ENCODE results near the gene FKBP2.
A peak's percentile ranks its signal among the peaks of the same experiment; 100 is the strongest.

The FKBP2 gene

DNA sequence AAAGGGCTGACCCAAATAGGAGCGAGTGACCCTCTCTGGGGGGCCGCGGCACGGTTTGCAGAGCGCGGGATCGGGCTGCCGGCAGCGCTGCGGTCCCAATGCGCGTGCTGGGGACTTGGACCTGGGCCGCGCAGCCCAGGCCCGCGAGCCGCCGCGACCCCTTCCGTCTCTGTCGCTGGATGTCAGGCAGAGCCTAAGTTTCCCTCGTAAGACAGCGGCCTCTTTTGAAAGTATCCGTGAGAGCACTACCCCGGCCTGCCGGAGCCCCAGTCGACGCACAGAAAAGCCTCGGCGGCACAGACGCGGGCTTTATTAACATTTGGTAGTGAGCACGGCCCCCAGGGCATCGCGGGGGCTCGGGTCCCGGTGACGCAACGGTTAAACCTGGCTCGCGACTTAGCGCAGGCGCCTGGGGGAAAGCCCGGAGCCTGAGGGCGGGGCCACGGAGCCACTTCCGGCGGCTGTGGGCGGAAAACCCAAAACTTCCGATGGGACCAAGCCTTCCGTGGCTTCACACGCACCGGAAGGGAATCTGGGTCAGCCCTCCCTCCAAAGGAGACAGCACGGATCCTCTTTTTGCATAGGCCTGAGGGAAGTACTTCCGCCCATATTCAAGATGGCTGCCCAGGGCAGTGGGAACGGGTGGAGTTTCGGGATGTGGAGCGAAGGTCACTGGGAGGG, 28.8 kb downstream of the FKBP2 start:
- H3K27me3 ChIP-seq (replicated peaks; ENCODE audit: control insufficient read depth, insufficient read depth, low read length) = no peaks in the 10 kb centered on the region
- H3K9me3 ChIP-seq (ENCODE audit: control insufficient read depth, low read length) = no peaks in the 10 kb centered on the region
- peak overlapping the region; percentile 99 for H3K9ac ChIP-seq (ENCODE audit: low read length)
- peaks cover 15% of the 10 kb centered on the region for H3K36me3 ChIP-seq (ENCODE audit: control insufficient read depth, insufficient read depth, low read length, severe bottlenecking)
- peaks cover 31% of the 10 kb centered on the region for H3K4me1 ChIP-seq (ENCODE audit: control insufficient read depth, insufficient read depth, low read length)
- peak overlapping the region; percentile 97 for H3K4me3 ChIP-seq (ENCODE audit: low read length)
- DNase-seq (ENCODE audit: low read depth) = peak; percentile 100

DNA sequence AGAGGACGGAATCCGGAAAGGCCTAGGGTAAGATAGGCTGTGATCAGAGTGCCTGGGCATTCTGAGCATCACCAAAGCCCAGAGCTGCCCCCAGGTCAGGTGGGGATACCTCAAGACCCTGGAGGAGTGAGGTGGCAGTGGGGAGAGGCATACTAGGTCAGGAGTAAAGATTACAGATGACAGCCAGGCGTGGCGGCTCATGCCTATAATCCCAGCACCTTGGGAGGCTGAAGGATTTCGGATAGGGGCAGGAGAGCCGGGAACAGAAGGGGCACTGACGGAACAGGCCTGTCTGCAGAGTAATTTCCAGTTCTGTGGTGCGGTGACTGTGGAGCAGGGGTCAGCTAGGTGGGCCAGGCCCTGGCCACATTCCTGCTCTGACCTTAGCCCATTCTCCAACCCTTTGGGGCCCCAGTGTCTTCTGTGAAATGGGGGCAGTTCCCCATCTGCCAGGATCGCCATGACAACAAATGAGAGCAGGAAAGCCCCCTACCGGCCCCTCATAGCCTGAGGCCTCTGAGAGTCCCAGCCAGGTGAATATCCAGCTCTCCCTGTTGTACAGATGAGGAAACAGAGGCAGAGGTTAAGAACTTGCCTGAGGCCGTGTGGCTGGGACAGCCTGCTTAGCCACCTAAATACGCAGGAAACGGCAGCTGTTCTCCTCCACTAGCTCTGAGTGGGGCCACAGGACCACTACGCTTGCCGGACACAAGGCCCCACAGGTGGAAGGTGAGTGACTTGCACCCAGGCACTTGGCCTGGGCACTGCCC, 34.3 kb downstream of the FKBP2 start:
- Histone ChIP-seq H3K27me3 (replicated peaks; ENCODE audit: control insufficient read depth, insufficient read depth, low read length) (no peaks in the 10 kb centered on the region), H3K4me3 (ENCODE audit: low read length) (no peak overlapping the region), H3K36me3 (ENCODE audit: control insufficient read depth, insufficient read depth, low read length, severe bottlenecking) (peaks cover 18% of the 10 kb centered on the region), H3K9ac (ENCODE audit: low read length) (no peak overlapping the region), H3K4me1 (ENCODE audit: control insufficient read depth, insufficient read depth, low read length) (peaks cover 10% of the 10 kb centered on the region), H3K9me3 (ENCODE audit: control insufficient read depth, low read length) (no peaks in the 10 kb centered on the region)
- DNase-seq (ENCODE audit: low read depth) = no peak

DNA sequence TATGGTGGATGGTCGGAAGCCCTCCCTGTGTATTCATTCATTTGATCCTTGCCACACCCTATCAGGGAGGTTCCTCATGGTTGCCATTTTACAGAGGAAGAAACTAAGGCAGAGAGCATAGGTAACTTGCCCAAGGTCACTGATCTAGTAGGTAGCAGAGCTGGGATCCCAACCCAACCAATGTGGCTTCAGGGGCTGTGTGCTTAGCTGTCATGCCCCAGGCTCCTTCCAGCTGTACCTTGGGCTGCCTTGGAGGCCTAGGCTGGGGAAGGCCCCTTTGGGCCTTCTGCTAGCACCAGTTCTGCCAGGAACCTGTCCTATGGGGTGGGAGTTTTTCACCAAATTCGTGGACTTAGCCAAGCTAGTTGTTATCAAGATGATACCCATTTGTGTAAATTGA, 34.9 kb downstream of the FKBP2 start:
- no peaks in the 10 kb centered on the region for H3K9me3 ChIP-seq (ENCODE audit: control insufficient read depth, low read length)
- H3K27me3 ChIP-seq (replicated peaks; ENCODE audit: control insufficient read depth, insufficient read depth, low read length) = no peaks in the 10 kb centered on the region
- peaks cover 10% of the 10 kb centered on the region for H3K4me1 ChIP-seq (ENCODE audit: control insufficient read depth, insufficient read depth, low read length)
- H3K4me3 ChIP-seq (ENCODE audit: low read length) = no peak overlapping the region
- peaks cover 18% of the 10 kb centered on the region for H3K36me3 ChIP-seq (ENCODE audit: control insufficient read depth, insufficient read depth, low read length, severe bottlenecking)
- H3K9ac ChIP-seq (ENCODE audit: low read length) = no peak overlapping the region
- no peak for DNase-seq (ENCODE audit: low read depth)

DNA sequence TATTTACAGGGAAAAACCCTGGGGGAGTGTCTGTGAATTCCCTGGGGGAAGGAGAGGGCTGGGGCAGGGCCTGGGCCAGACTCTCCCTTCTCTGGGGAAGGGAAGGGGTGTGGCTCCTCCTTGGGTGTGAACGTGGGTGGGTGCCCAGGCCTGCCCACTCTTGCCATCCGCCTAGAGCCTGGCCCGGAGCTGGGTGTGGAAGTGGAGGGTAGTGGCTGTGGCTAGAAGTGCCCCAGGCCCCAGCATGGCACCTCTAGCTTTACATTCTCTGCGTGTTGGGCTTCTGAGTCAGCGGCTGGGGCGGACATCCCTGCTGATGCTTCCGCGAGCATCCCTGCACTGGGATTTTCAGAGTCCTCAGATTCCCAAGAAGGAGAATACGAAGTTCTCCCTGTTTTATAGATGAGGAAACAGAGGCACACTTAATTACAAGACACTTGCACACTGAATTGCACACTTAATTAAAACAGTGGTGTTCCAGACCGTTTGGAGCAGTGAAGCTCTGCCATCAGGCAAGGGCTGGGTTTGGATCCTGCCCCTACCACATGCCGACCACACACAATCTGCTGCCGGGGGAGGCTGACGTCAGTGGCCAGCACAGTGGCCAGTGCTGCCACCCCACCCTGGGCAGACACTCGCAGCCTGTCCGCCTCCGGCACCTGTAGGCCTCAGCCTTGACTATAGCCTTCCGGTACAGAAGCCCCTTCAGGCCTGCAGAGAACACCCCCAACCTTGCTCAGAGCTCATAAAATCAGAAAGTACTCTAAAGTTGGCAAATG, 35.9 kb downstream of the FKBP2 start:
- no peak overlapping the region for H3K9ac ChIP-seq (ENCODE audit: low read length)
- H3K36me3 ChIP-seq (ENCODE audit: control insufficient read depth, insufficient read depth, low read length, severe bottlenecking) = peaks cover 18% of the 10 kb centered on the region
- H3K4me3 ChIP-seq (ENCODE audit: low read length) = no peak overlapping the region
- H3K9me3 ChIP-seq (ENCODE audit: control insufficient read depth, low read length) = no peaks in the 10 kb centered on the region
- no peak for DNase-seq (ENCODE audit: low read depth)
- no peaks in the 10 kb centered on the region for H3K27me3 ChIP-seq (replicated peaks; ENCODE audit: control insufficient read depth, insufficient read depth, low read length)
- H3K4me1 ChIP-seq (ENCODE audit: control insufficient read depth, insufficient read depth, low read length) = peaks cover 7% of the 10 kb centered on the region

DNA sequence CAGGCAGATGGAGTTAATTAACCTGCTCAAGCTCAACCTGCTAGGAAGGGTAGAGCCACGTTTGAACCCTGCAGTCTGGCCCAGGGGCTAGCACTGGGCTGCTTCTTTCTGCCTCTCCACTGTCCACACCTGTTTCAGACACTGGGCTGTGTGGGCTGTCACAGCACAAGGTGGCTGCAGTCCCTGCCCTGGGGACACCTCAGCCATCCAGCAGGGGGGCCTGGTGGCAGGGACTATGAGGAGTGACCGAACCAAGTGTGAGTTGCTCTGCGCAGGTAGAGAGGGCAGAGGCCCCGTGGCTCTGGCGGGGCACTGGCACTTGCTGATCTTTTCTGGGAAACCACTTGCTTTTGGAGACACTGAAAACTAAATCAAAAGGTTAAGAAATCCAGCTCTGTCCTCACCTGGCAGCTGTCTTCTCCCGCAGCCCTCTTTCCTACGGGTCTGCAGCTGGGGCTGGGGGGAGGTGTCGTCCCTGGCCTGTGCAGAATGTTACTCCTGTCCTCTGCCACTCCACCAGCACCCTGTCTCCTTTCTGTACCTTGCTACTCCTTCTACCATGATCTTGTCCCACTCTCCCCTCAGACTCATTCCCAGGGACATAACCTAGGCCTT, 37.8 kb downstream of the FKBP2 start:
- Histone ChIP-seq H3K27me3 (replicated peaks; ENCODE audit: control insufficient read depth, insufficient read depth, low read length) (no peaks in the 10 kb centered on the region), H3K36me3 (ENCODE audit: control insufficient read depth, insufficient read depth, low read length, severe bottlenecking) (peaks cover 22% of the 10 kb centered on the region)
- no peak for DNase-seq (ENCODE audit: low read depth)

DNA sequence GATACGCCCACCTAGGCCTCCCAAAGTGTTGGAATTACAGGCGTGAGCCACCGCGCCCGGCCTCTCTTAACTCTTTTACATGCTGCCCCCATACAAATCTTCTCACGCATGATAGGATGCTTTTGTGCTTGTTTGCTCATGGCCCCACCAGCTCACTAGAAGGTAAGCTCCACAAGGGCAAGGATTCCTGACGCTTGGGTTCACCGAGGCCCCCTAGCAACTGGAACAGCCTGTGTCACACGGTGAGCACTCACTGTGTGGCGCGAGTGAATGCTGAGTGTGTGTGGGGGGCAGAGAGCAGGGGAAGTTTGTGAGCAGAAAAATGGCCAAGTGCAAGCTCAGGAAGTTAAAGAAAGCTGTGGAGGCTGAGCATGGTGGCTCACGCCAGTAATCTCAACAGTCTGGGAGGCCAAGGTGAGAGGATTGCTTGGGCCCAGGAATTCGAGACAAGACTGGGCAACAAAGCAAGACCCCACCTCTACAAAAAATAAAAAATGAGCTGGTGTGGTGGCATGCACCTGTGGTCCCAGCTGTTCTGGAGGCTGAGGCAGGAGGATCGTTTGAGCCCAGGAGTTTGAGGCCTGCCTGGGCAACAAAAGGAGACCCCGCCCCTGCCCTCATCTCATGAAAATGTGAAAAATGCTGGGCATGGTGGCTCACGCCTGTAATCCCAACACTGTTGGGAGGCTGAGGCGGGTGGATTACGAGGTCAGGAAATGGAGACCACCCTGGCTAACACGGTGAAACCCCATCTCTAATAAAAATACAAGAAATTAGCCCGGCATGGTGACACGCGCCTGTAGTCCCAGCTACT, 41.3 kb downstream of the FKBP2 start:
- H3K9me3 ChIP-seq (ENCODE audit: control insufficient read depth, low read length) = no peaks in the 10 kb centered on the region
- H3K27me3 ChIP-seq (replicated peaks; ENCODE audit: control insufficient read depth, insufficient read depth, low read length) = no peaks in the 10 kb centered on the region
- H3K36me3 ChIP-seq (ENCODE audit: control insufficient read depth, insufficient read depth, low read length, severe bottlenecking) = peaks cover 10% of the 10 kb centered on the region
- no peak for DNase-seq (ENCODE audit: low read depth)
- H3K4me1 ChIP-seq (ENCODE audit: control insufficient read depth, insufficient read depth, low read length) = peaks cover 16% of the 10 kb centered on the region
- H3K9ac ChIP-seq (ENCODE audit: low read length) = no peak overlapping the region
- H3K4me3 ChIP-seq (ENCODE audit: low read length) = no peak overlapping the region

More for the DNA sequence above, 37.8 kb downstream of the FKBP2 start:
- Histone ChIP-seq H3K4me3 (ENCODE audit: low read length) (no peak overlapping the region), H3K9ac (ENCODE audit: low read length) (no peak overlapping the region), H3K9me3 (ENCODE audit: control insufficient read depth, low read length) (no peaks in the 10 kb centered on the region), H3K4me1 (ENCODE audit: control insufficient read depth, insufficient read depth, low read length) (peaks cover 1% of the 10 kb centered on the region)

- Histone ChIP-seq H3K4me3 (ENCODE audit: low read length) (no peak overlapping the region), H3K4me1 (ENCODE audit: control insufficient read depth, insufficient read depth, low read length) (peaks cover 16% of the 10 kb centered on the region), H3K36me3 (ENCODE audit: control insufficient read depth, insufficient read depth, low read length, severe bottlenecking) (peaks cover 10% of the 10 kb centered on the region), H3K27me3 (replicated peaks; ENCODE audit: control insufficient read depth, insufficient read depth, low read length) (no peaks in the 10 kb centered on the region), H3K9ac (ENCODE audit: low read length) (peak overlapping the region; percentile 96), H3K9me3 (ENCODE audit: control insufficient read depth, low read length) (no peaks in the 10 kb centered on the region)
- DNase-seq (ENCODE audit: low read depth) = no peak
These were observed 42.2 kb downstream of the FKBP2 start for GRCh38 chr11:64283092-64283491.

- Histone ChIP-seq H3K4me3 (ENCODE audit: low read length) (peak within 1 kb of the TSS; percentile 91), H3K36me3 (ENCODE audit: control insufficient read depth, insufficient read depth, low read length, severe bottlenecking) (peaks cover 4% of the 10 kb centered on the region), H3K9ac (ENCODE audit: low read length) (peak within 1 kb of the TSS; percentile 96), H3K27me3 (replicated peaks; ENCODE audit: control insufficient read depth, insufficient read depth, low read length) (no peaks in the 10 kb centered on the region), H3K4me1 (ENCODE audit: control insufficient read depth, insufficient read depth, low read length) (peaks cover 16% of the 10 kb centered on the region), H3K9me3 (ENCODE audit: control insufficient read depth, low read length) (no peaks in the 10 kb centered on the region)
- peak; percentile 98 for DNase-seq (ENCODE audit: low read depth)
These were observed 43.4 kb downstream of the FKBP2 start, which contains the start of gene BAD for GRCh38 chr11:64284048-64284961. Gene BAD (minus strand): TSS chr11:64284665. CDS start chr11:64284368, 297 bp downstream.

DNA sequence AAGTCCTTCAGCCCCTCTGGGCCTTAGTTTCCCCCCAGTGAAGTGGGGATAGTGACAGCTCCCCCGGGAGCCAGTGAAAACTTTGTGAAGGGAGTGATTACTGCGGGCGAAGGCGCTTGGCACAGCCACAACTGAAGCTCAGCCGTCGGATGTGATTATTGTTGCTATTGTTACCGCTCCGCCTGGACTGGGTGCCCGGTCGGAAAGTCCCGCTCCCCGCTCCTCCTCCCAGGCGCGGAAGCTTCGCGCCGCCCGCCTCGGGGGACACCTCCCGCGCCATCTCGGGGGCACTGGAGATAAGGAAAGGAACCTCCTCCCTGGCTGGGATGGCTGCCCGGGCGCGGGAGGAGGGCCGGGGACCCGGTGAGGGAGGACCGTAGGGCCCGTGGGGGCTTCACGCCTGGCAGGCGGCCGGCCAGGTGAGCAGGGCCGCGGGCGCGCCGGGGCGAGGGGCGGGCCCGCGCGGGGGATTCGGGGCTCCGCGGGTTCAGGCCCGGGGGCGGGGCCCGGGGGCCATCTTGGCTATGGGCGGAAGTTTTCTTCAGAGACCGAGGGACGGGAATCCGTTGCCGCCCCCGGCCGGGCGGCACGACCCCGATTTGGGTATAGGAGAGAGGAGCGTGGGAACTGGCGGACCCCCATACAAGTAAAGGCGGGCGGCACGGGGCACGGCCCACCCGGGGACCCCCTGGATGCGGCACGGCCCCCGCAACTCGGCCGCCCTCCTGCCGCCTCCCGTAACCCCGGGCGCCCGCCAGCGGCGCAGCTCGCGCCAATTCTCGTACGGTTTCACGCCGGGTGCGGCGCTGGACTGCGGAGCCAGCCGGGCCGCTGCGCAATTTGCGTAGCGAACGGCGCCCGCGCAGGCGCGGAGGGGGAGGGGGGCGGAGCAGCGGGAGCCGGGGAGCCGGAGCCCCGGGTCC, 44.3 kb downstream of the FKBP2 start, which contains the start of gene GPR137:
TSS of gene GPR137 (plus strand) at position 887 of the 923 bp plus-strand sequence. CDS start 677 bp downstream, outside the sequence.
- Histone ChIP-seq H3K4me3 (ENCODE audit: low read length) (peak within 1 kb of the TSS; percentile 91), H3K9ac (ENCODE audit: low read length) (peak within 1 kb of the TSS; percentile 96), H3K27me3 (replicated peaks; ENCODE audit: control insufficient read depth, insufficient read depth, low read length) (no peaks in the 10 kb centered on the region), H3K9me3 (ENCODE audit: control insufficient read depth, low read length) (no peaks in the 10 kb centered on the region), H3K4me1 (ENCODE audit: control insufficient read depth, insufficient read depth, low read length) (peaks cover 16% of the 10 kb centered on the region), H3K36me3 (ENCODE audit: control insufficient read depth, insufficient read depth, low read length, severe bottlenecking) (peaks cover 4% of the 10 kb centered on the region)
- peak; percentile 89 for DNase-seq (ENCODE audit: low read depth)

Data from adipocyte (in vitro differentiated cells).